ENCODE results near the gene UBXN4. TPM values are rescaled to one million over a fixed set of nuclear protein-coding genes. Genes with fewer than 3 reads are reported as not detected.
"Not testable (repeated sequence)": the region's sequence is repeated elsewhere in the genome, so short reads cannot be mapped to it uniquely, and the experiment has no call there.

UBXN4 gene
- total RNA-seq, 1 donor from 2014 or later = 58.1 TPM

DNA sequence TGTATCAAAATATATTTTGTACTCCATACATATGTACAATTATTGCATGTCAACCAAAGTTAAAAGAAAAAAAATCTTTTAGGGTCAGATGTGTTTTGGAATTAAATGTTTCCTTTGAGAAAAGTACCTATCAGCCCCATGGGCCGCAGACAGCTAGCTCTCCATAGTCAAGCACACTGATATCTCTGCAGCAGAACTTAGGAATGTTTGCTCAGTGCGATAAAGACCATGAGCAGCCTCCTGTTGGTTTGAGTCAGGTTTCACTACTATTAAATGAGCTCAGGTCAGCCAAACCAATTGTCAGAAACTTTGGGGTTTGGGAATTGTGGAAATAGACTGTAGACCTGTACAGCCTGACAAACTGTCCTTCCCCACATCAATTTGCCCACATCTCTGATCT lies 61.6 kb downstream of the UBXN4 start:
- intact Hi-C loops (cut with micrococcal nuclease) = no loop called here
- peaks cover 3% of the 10 kb centered on the region for H3K4me1 ChIP-seq

DNA sequence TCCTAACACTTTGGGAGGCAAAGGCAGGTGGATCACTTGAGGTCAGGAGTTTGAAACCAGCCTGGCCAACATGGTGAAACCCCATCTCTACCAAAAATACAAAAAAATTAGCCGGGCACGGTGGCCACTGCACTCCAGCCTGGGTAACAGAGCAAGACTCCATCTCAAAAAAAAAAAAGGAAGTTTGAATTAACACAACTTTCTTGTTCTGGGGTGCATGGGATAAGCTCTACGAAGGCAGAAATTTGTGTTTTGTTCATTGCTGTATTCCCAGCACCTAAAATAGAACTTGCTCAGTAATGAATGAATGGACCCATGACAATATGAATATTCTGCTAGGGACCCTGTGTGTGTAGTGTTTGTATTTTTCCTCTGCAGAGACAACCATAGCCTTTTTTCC lies 66.2 kb downstream of the UBXN4 start:
- H3K27ac ChIP-seq (replicated peaks); DNase-seq; H3K4me3 ChIP-seq; H3K27me3 ChIP-seq (ENCODE audit: low read depth); H3K4me1 ChIP-seq; H3K9me3 ChIP-seq (replicated peaks); H3K36me3 ChIP-seq; intact Hi-C loops (cut with micrococcal nuclease): not testable (repeated sequence)

More for the DNA sequence above, 61.6 kb downstream of the UBXN4 start:
- no peaks in the 10 kb centered on the region for H3K27me3 ChIP-seq (ENCODE audit: low read depth)
- TF ChIP-seq, protein P1, sequence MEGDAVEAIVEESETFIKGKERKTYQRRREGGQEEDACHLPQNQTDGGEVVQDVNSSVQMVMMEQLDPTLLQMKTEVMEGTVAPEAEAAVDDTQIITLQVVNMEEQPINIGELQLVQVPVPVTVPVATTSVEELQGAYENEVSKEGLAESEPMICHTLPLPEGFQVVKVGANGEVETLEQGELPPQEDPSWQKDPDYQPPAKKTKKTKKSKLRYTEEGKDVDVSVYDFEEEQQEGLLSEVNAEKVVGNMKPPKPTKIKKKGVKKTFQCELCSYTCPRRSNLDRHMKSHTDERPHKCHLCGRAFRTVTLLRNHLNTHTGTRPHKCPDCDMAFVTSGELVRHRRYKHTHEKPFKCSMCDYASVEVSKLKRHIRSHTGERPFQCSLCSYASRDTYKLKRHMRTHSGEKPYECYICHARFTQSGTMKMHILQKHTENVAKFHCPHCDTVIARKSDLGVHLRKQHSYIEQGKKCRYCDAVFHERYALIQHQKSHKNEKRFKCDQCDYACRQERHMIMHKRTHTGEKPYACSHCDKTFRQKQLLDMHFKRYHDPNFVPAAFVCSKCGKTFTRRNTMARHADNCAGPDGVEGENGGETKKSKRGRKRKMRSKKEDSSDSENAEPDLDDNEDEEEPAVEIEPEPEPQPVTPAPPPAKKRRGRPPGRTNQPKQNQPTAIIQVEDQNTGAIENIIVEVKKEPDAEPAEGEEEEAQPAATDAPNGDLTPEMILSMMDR (IDR thresholded peaks at IDR 0.05; ENCODE audit: borderline replicate concordance) = no peak
- peaks cover 11% of the 10 kb centered on the region for H3K9me3 ChIP-seq (replicated peaks)
- H3K36me3 ChIP-seq = no peaks in the 10 kb centered on the region
- no peak overlapping the region for H3K4me3 ChIP-seq
- no peak for DNase-seq
- H3K27ac ChIP-seq (replicated peaks) = no peak overlapping the region

DNA sequence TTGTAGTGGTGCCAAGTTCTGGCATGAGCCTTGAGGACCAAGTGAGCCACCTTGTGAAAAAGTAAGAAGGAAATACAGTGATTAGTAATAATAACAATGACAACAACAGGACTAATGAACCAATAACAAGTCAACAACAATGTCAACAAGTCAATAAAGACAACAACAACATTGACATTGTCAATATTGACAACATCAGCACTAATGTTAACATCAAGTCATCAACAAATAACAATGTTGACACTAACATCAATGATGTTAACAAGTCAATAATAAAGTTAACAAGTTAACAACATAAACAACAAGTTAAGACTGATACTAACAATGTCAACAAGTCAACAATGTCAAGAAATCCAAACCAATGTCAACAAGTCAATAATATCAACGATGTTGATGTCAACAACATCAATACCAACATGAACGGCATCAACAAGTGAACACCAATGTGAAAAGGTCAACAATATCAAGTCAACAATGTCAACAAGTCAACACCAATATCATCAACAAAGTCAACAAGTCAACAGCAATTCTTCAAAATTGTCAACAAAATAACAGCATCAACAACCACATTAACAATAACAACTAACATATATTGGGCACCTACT lies 71.4 kb downstream of the UBXN4 start:
- no peaks in the 10 kb centered on the region for H3K9me3 ChIP-seq (replicated peaks)
- DNase-seq = no peak
- H3K27ac ChIP-seq (replicated peaks) = no peak overlapping the region
- no peaks in the 10 kb centered on the region for H3K27me3 ChIP-seq (ENCODE audit: low read depth)
- intact Hi-C loops (cut with micrococcal nuclease) = no loop called here
- TF ChIP-seq, protein P1 (IDR thresholded peaks at IDR 0.05; ENCODE audit: borderline replicate concordance) = no peak
- H3K4me1 ChIP-seq = no peaks in the 10 kb centered on the region
- H3K36me3 ChIP-seq = no peaks in the 10 kb centered on the region
- H3K4me3 ChIP-seq = no peak overlapping the region

DNA sequence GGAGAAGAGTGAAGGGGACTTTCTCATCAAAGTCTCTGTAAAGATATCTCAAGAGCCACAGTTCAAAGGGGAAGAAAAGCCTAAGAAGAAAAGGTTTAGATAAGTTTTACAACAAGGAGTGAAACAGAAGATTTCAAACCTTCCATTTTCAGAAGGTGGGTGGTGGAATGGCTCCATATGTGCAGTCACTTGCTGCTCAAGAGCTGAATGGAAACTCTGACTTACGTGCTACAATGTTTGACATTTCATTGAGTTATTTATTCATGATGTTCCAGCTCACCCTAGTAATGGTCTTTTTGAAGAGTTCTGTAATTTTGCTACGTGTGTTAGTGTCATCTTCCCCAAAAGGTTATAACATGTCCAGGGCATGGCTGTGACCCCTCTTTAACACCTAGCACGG lies 73.6 kb downstream of the UBXN4 start:
- Histone ChIP-seq H3K27ac (replicated peaks) (no peak overlapping the region), H3K4me3 (no peak overlapping the region), H3K9me3 (replicated peaks) (peaks cover 6% of the 10 kb centered on the region), H3K36me3 (no peaks in the 10 kb centered on the region), H3K4me1 (no peaks in the 10 kb centered on the region), H3K27me3 (ENCODE audit: low read depth) (no peaks in the 10 kb centered on the region)
- no peak for DNase-seq
- intact Hi-C loops (cut with micrococcal nuclease) = no loop called here
- TF ChIP-seq, protein P1 (IDR thresholded peaks at IDR 0.05; ENCODE audit: borderline replicate concordance) = no peak

DNA sequence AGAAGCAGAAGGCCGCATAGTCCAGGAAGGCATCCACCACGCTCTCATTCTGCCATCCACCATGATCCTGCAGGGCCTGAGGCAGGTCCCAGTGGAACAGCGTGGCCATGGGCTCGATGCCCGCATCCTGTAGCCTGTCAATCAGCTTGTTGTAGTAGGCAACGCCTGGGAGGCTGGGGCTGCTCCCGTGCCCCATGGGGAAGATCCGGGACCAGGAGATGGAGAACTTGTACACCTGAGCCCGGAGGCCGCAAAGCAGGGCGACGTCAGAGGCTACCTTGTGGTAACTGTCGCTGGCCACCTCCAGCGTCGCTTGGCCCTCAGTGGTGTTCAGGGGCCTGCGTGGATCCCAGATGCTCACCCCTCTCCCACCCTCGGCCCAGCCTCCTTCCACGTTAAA lies 75.8 kb downstream of the UBXN4 start:
- Histone ChIP-seq H3K36me3 (no peaks in the 10 kb centered on the region), H3K27me3 (ENCODE audit: low read depth) (no peaks in the 10 kb centered on the region), H3K27ac (replicated peaks) (no peak overlapping the region), H3K9me3 (replicated peaks) (peaks cover 10% of the 10 kb centered on the region), H3K4me1 (no peaks in the 10 kb centered on the region), H3K4me3 (no peak overlapping the region)
- TF ChIP-seq, protein P1 (IDR thresholded peaks at IDR 0.05; ENCODE audit: borderline replicate concordance) = no peak
- intact Hi-C loops (cut with micrococcal nuclease) = no loop called here
- DNase-seq = no peak

DNA sequence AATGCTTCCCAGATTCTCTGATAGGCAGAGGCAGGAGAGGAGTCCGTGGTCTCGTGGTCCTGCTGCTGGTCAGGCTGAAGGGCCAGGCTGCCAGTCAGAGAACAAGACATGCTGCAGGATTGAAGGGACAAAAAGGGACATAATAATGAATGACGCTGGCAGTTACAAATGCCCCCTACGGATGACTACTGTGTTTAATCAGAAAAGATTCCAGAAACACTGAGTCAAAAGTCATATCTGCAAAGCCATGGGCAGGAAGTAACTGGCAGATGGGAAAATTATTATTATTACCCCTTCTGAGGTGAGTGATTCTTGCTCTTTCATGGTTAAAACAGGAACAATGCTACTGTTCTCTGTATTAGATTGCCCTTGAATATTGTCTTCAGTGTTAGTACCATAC lies 76.3 kb downstream of the UBXN4 start:
- Histone ChIP-seq H3K4me3 (no peak overlapping the region), H3K4me1 (no peaks in the 10 kb centered on the region), H3K9me3 (replicated peaks) (peaks cover 15% of the 10 kb centered on the region), H3K27ac (replicated peaks) (no peak overlapping the region), H3K36me3 (no peaks in the 10 kb centered on the region), H3K27me3 (ENCODE audit: low read depth) (no peaks in the 10 kb centered on the region)
- TF ChIP-seq, protein P1 (IDR thresholded peaks at IDR 0.05; ENCODE audit: borderline replicate concordance) = no peak
- intact Hi-C loops (cut with micrococcal nuclease) = no loop called here
- DNase-seq = no peak

Data from left ventricle myocardium inferior (tissue), 1 donor.